DMS 273 (cell line): Measurements from ENCODE around the gene PDGFB.
A peak's percentile ranks its signal among the peaks of the same experiment; 100 is the strongest.

Source experiments
- DNase-seq: peaks from one replicate; lab custom pipeline; 2025; ENCODE audit not compliant: unreplicated experiment; lab: John Stamatoyannopoulos, UW

The PDGFB gene

DNA sequence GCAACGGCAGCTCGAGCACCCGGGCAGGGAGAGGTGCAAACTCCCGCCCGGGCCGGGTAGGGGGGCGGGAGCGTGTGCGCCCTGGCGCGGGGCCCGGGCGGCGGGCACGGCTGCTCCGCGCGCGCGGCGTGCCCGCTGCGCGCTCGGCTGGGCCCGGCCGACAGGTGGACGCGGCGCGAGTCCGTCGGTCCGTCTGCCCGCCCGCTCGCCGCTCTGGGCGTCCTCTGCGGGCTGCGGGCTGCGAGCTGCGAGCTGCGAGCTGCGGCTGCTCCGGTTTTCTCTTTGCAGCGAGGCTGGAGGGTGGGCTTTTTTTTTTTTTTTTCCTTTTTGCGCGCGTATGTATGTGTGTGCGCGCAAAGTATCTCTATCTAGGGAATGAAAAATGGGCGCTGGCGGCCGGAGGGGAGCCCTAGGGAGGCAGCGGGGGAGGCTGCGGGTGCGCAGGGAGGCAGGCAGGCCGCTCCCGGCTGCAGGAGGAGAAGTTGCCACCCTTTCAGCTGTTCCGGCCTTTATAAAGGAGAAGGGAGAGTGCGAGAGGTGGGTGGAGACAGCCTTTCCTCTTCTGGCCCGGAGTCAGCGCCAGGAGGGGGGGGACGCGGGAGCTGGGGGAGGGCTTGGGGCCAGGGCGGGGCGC lies at the start of gene PDGFB:
TSS of gene PDGFB (minus strand) at position 487 of the 634 bp plus-strand sequence. CDS start 1,019 bp downstream, outside the sequence.
- peak; percentile 60 for DNase-seq

DNA sequence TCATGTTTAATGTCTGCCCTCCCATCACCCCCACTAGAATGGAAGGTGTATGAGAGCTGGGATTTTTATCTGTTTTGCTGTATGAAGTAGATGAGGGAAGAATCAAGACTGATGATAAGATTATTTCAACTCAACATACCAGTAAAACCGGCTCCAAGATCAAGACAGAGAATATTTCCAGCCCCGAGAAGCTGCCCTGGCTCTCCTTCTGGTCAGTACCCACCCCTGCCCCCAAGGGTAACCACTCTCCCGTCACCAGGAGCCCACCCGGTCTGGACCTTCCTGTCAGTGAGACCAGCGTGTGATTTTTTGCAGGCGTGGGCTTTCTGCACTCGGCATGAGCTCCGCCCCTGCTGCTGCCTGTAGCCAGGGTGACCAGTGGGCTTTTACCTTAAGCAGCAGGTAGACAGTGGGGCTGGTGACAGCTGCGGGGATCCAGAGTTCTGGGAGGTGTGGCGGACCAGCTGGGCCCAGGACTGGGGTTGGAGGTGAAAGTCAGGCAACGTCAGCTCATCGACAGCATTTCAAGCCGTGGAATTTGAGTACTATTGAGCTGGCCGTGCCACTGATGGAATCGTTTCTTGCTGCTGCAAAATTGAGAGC lies 49.1 kb upstream of the PDGFB start:
- no peak for DNase-seq

DNA sequence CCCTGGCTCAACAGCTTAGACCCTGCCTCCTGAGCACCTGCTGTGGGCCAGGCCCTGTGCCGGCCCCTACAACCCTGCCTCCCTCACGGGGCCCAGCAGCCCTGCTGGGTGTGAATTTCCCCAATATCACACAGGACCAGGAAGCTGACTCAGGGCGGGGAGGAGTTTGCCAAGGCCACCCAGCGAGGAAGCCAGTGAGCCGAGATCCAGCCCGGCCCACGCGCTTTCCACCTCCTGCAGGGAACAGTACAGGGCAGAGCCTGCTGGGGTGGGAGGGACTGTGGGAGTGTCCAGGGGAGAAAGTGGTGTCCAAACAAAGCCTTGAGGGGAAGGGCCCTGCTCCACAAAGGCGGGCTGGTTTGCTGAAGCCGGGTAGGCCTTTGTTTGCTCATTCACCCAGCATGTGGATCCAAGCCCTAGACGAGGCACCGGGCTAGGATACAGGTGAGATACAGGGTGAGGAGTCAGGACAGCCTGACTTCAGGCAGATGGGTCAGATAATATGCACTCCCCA lies 47.8 kb upstream of the PDGFB start:
- peak; percentile 31 for DNase-seq

DNA sequence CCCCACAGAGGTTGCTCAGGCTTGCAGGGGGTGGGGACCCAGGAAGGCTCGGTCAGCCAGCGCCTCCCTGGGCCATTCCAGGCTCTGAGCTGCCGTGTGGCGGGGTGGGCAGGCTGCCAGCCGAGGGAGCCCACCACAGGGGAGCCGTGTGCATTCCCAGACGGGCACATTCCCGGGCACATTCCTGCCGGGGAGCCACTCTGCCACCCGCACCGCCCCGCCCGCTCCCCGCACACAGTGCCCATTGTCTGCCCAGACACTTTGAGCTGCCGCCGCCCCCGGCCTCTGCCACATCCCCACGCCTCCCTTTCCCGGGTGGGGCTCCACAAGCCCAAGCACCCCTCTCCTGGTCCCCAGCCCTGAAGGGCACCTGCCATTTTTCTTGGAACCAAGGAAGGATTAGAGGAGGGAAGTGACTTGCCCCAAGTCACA lies 47.3 kb upstream of the PDGFB start:
- no peak for DNase-seq

DNA sequence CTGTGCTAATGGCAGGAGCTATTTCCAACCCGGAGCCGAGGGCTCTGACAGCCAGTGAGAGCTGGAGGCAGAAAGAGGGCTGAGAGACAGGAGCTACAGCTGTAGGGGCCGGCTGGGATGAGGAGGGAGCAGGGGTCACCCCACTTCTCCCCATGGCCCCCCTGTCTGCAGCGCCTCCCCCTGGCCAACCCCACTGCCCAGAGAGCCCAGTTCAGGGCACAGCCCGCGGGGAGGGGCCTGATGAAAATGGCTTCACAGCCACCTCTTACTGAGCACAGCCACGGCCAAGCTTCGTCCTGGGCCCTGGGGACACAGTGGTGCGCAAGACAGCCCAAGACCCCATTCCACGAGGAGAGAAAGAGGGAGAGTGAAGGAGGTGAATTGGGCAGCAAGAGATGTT lies 46.7 kb upstream of the PDGFB start:
- DNase-seq = no peak

DNA sequence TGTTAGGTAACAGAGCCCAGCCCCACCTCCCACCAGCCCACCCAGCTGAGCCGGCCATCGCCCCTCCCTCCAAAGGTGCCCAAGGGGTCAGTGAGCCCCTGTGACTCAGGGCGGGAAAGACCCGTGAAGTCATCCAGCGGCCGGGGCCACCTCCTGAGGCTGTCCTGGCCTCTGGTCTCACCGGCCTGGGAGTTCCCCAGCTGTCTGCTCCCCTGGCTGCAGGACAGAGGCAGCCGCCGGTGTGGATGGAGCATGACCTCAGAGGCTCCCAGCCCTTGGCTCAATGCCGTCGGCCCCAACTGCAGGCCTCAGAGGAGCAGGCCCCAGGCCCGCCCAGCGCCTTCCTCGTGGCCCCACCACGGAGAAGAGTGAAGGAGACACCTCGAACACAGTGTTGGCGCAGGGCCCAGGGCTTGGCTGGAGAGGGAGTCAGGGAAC lies 46.0 kb upstream of the PDGFB start:
- peak; percentile 33 for DNase-seq

DNA sequence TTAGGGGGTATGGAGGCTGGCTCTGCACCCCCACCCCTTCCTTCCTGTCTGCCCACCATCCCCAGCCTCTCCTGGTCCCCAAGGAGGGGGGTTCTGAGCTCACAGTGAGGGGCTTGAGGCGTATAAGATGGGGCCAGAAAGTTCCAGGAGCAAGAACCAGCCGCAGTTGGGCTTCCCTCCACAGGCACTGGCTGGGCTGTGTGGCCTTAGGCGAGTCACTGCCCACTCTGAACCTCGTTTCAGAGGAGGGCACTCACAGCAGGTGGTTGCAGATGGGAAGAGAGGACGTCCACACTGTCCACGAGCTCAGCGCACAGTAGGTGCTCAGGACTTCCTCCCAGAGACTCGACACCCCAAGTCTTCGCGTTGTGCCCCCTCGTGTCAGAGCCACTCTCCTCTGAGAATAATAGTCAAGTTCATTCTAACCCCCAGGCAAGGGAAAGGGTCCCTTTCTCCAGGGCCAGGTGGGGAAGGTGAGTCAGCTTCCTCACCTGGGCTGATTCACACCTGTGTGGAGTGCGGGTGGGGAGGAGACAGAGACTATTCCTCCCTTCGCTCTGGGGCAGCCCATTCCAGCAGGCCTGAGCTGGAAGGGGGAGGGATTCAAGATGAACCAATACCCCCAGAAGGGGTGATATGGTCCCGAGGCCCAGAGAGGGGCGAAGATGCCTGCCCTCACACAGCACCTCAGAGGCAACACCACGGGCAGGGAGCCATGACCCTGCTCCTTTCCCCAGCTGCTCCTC lies 45.4 kb upstream of the PDGFB start:
- no peak for DNase-seq

DNA sequence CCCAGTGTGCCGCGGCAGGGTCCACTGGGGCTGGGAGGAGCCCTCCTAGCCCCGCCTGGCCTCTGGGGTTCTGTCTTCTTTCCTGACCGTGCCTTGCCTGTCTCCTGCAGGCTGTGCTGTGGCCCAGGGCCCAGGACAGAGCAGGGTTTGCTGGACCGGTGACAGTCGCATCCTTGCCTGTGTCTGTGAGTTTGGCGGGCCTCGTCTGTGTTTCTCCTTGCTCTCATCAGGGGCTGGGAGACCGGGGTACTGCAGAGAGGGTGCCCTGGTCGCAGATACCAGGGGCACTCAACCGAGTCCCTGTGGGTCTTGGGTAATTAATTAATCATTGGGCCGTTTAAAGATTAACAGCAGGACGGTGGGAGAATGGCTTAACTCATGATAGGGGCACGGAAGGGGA lies 44.8 kb upstream of the PDGFB start:
- no peak for DNase-seq

DNA sequence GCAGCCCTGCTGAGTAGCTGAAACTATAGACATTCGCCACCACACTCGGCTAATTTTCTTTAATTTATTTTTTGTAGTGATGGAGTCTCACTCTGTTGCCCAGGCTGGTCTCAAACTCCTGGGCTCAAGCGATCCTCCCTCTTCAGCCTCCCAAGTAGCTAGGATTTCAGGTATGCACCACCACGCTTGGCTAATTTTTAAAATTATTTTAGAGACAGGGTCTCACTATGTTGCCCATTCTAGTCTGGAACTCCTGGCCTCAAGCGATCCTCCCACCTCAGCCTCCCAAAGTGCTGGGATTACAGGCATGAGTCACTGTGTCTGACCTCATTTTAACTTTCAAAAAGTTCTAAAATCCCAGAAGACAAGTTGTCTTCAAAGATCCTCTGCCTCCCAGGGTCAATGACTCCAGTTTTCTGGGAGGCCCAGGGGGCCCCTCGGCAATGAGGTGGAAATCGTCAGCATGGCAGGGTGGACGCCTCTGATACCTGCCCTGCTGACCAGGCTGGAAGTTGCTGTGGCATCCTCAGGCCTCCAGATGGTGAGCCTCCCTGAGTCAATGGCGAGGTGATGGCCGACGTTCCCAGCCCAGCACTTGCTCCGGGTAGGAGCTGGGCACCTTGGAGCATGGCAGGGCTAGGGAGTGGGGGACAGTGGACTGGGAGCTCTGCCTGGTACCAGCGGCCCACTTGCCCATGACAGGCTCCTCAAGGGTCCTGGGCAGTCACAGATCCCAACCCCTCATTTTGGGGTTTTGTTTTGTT lies 43.5 kb upstream of the PDGFB start:
- DNase-seq = no peak

DNA sequence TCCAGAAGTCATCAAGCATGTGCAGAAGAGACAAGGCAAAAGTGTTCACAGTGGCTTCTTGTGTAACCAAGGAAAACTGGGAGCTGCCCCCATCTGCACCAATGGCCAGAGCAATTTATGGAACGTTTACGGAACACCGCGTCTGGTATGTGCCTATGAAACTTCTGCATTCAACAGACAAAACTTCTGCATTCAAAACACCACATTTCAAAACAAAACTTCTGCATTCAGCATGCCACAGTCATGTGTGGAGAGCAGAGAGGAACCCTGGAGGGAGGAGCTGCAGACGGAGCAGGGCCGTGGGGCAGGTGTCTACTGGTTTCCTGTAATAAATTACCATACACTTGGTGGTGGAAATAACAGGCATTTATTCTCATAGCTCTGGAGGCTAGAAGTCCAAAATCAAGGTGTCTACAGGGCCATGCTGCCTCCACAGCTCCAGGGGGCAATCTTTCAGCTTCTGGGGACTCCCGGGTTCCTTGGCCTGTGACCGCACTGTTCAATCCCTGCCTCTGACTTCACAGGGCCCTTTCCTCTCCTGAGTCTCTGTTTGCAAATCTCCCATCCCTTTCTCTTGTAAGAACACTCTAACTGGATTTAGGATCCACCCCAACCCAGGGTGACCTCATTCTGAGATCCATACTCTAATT lies 42.4 kb upstream of the PDGFB start:
- no peak for DNase-seq

DNA sequence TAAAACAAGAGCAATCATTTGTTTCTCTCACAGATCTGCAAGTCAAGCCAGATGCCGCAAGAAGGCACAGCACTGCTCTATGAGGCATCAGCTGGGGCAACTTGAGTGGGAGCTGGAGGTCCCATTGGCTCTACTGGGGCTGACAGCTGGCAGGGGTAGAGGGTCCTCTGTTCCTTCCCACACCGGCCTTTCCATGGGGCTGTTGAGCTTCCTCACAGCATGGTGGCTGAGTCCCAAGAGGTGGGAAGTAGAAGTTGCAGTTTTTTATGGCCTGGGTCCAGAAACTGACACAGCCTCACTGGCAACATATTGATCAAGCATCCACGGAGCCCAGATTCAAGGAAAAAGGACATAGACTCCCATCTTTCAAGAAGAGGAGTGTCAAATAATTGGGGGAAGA lies 40.2 kb upstream of the PDGFB start:
- DNase-seq = peak; percentile 23

DNA sequence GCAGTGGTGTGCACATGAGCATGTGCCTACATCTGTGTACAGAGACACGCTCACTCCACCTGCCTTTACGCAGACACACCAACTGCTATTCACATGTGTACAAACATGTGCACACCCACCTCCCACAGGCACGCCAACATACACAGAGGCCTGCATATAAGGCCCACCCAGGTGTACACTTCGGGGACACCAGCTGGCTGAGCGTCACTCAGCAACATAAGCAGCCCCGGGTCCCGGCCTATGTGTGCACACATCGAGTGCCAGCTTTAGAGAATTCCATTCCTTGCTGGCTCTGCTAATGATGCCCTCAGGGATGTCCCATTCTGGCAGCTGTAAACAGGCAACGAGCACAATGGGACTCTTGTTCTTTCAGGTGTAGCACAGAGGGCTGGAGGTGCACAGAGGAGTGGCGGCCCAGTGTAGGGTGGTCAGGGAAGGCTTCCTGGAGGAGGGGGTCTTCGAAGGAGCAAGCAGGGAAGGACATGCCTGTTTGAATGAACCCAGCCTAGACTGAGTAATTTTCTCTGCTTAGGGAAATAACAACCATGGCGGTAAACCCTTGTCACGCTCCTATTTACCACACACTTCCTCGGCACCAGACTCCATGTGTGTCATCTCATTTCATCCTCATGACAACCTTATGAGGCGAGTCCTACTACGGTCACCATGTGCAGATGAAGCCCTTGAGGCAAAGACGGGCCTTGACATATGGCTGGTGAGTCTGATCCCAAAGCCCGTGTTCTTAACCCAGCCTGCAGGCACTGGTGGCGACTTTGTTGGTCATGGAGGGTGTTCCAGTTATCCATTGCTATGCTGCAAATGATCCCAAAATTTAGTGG lies 39.6 kb upstream of the PDGFB start:
- DNase-seq = no peak

DNA sequence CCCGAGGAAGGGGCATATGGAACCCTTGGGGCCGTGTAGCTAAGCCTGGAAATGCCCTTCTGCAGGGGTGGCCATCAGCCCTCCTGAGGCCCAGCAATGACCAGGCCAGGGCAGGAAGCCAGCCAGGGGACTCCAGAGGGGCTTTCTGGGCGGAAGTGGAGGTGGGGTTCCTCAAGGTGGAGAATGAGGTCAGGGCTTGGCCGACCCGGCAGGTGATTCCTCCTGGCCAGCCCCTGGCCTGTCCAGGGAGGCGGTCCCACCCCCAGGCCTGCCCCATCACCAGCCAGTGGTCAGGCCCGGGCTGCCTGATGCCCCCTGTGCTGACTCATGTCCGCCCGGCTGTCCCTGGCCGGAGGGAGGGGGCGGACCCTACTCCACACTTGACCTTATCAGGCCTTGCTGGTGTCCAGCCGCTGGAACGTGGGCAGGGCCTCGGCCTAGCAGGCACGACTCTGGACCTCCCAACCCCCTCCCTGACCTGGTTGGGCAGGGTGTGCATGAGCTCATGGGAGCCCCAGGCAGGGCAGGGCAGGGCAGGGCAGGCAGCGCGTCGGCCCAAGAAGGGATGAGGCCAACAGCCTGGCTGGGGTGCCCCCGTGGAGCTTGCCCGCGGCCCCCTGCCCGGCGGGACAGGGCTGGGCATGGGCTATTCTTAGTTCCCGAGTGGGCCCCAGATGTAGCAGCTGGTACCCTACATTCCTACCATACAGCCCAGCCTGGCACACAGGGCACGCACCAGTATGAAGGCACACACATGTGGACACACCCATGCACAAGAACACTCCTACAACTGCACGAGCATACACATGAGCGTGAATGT lies 38.8 kb upstream of the PDGFB start:
- no peak for DNase-seq

DNA sequence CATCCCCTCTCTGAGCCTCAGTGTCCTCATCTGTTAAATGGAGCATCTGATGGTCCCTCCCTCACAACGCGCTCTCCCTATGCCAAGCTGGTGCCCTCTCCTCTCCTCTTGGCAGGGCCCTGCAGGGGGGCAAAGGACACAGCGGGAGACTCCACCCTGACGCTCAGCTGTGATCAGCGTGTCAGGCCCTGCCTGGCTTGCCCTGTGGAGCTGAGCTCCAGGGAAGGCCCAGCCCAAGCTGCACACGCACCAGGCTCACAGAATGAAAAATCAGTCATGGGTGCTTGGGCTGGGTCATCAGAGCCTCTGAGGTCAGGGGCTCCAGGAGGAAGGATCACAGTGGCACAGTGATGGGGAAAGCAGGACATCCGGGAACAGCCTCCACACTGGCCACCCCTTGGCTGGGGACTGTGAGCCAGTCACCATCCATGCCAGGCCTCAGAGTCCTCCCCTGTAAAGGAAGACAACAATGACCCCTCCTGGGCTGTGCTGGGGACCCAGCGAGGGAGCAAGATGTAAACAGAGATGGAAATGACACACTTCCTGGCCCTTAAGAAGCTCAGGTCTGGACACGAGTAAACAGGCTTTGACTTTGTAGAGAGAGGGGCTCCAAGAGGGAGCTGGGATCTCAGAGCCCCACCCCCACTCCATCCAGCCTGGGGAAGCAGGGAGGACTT lies 38.0 kb upstream of the PDGFB start:
- no peak for DNase-seq

DNA sequence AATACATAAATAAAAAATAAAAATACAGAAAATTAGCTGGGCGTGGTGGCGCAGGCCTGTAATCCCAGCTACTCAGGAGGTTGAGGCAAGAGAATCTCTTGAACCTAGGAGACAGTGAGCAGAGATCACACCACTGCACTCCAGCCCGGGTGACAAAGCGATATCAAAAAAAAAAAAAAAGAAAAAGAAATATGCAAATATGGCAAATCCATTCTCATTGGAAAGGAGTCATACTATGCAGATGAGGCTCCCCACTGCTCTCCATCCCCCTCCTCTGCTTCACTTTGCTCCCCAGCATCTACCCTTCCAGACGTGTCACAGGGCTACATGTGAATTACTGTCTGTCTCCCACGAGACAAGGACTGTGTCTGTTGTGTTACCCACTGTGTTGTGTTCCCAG lies 36.3 kb upstream of the PDGFB start:
- DNase-seq = no peak

DNA sequence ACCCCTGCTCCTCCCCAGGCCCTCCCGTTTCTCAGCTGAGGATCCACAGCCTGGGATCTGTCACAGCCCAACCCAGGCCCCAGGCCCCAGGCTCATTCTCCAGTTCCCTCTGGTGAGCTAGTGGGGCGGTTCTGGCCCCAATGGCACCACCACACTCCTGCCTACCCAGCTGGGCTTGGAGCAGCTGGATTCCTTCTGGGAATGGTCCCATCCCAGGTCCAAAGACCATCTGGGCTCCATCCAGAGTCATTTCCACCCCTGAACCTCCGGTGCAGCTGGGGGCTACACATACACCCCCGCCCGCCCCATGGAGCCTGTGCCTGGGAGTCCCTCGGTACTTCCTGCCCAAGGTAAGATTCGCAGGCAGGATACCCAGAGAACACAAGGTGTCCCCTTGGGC lies 35.5 kb upstream of the PDGFB start:
- DNase-seq = no peak

DNA sequence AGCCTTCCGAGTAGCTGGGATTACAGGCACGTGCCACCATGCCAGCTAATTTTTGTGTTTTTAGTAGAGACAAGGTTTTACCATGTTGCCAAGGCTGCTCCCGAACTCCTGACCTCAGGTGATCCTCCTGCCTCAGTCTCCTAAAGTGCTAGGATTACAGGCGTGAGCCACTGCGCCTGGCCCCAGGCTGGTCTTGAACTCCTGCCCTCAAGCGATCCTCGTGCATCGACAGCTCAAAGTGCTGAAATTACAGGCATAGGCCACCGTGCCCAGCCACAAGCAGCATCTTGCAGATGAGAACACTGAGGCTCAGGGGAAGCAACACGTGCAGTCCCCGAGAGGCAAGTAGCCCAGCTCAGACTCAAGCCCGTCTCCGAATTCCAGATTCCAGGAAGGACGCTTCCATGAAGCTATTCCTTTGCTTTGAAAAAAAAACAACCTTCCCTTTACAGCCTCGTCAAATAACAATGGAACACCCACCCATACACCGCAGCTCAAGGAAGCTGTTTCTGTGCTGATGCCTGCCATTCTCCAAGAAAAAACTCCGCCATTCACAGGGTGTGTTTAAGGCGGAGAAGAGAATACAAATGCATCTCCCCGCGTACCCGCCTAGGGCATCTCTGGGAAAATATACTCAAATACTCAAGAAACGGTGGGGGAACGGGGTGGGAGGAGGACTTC lies 34.5 kb upstream of the PDGFB start:
- DNase-seq = no peak

DNA sequence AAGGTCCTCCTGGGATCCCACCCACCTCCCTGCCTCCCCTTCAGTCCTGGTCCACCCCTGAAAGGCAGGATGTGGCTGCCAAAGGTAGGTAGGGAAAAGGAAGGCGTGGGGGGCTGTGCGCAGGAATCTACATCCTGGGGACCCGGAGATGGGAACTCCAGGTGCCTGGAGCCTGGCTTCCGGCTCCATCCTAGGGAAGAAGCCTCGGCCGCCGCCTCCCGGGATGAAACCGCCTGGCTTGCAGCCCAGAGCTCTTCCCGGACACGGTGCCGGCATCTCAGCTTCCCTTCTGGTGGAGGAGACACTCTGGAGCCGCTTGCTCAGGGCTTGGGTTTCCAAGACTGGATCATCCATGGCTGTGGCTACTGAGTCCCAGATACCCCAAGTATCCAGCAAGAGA lies 33.3 kb upstream of the PDGFB start:
- DNase-seq = peak; percentile 72
